Tibial artery (tissue), 4 donors: ENCODE data around the gene PLEKHA5.

Source experiments
- DNase-seq, 2 donors: peaks; one replicate each; pipeline ENCODE4 v3.0.0-alpha.2; 2019
- H3K27ac ChIP-seq, 2 donors: fragments of 200-600 bp; sonication (generic) in 1 of 2; 1 replicate in 1 of 2; 2 replicates in 1 of 2; pipeline ENCODE4 v1.5.1; 2018 to 2019; ENCODE audit warnings: mild to moderate bottlenecking in 1 of 2
- H3K27me3 ChIP-seq, 2 donors: fragments of 200-600 bp; sonication (generic) in 1 of 2; one replicate each; pipeline versions ENCODE4 v1.5.1 to v1.6.0; 2016 to 2019
- H3K36me3 ChIP-seq, 3 donors: fragments of 200-600 bp; sonication (generic) in 2 of 3; one replicate each; pipeline ENCODE4 v1.5.1; 2016 to 2019; ENCODE audit warnings: mild to moderate bottlenecking in 2 of 3
- H3K4me1 ChIP-seq, 4 donors: fragments of 200-600 bp; sonication (generic) in 2 of 4; 1 replicate in 3 of 4; 2 replicates in 1 of 4; pipeline ENCODE4 v1.5.1; 2016 to 2019
- H3K4me3 ChIP-seq, 2 donors: fragments of 200-600 bp; sonication (generic) in 1 of 2; 1 replicate in 1 of 2; 2 replicates in 1 of 2; pipeline ENCODE4 v1.5.1; 2018 to 2019; ENCODE audit warnings: mild to moderate bottlenecking in 2 of 2
- H3K9me3 ChIP-seq, 3 donors: fragments of 200-600 bp; sonication (generic) in 1 of 3; one replicate each; pipeline ENCODE4 v1.5.1; 2016 to 2019
- CTCF ChIP-seq, 2 experiments: fragments of 200-600 bp in 1 of 2; fragments of 450-650 bp in 1 of 2; IDR thresholded peaks; one replicate each; pipeline ENCODE4 v1.5.1; 2017 to 2019; ENCODE audit warnings: antibody characterized with exemption in 2 of 2, mild to moderate bottlenecking in 1 of 2, moderate library complexity in 1 of 2
- intact Hi-C: fragments of 100-400 bp; cut with DNase I; formaldehyde crosslinking; loops from one replicate; pipeline ENCODE4 v1.15.0; 2023; ENCODE audit warnings: low total_unique reads

Gene PLEKHA5

GRCh38 chr12:19242581-19242980 is 113.0 kb downstream of the PLEKHA5 start:
- no peaks in the 10 kb centered on the region for H3K9me3 ChIP-seq
- no peaks in the 10 kb centered on the region for H3K36me3 ChIP-seq
- no peaks in the 10 kb centered on the region for H3K27me3 ChIP-seq
- H3K4me1 ChIP-seq, result peaks cover 0 to 70% (median 15%) of the 10 kb centered on the region in 4 donors
- DNase-seq, result no peak
- H3K27ac ChIP-seq, result peak overlapping the region; percentile 53 to 56
- TF ChIP-seq CTCF (IDR thresholded peaks at IDR 0.05), result no peak
- intact Hi-C loops, result no loop called here
- H3K4me3 ChIP-seq, result no peak overlapping the region

- TF ChIP-seq CTCF (IDR thresholded peaks at IDR 0.05), result no peak
- H3K36me3 ChIP-seq, result no peaks in the 10 kb centered on the region
- no peaks in the 10 kb centered on the region for H3K9me3 ChIP-seq
- H3K27ac ChIP-seq, result peak overlapping the region; percentile 53 to 56
- no peaks in the 10 kb centered on the region for H3K27me3 ChIP-seq
- peaks cover 0 to 61% (median 15%) of the 10 kb centered on the region in 4 donors for H3K4me1 ChIP-seq
- DNase-seq, result no peak
- H3K4me3 ChIP-seq, result no peak overlapping the region
- intact Hi-C loops, result no loop called here
Measured at GRCh38 chr12:19243551-19243950, 114.0 kb downstream of the PLEKHA5 start.

GRCh38 chr12:19244312-19244711 is 114.8 kb downstream of the PLEKHA5 start:
- H3K4me3 ChIP-seq, result no peak overlapping the region
- H3K4me1 ChIP-seq, result peaks cover 0 to 53% (median 15%) of the 10 kb centered on the region in 4 donors
- TF ChIP-seq CTCF (IDR thresholded peaks at IDR 0.05), result no peak
- no peak for DNase-seq
- H3K9me3 ChIP-seq, result no peaks in the 10 kb centered on the region
- no peaks in the 10 kb centered on the region for H3K27me3 ChIP-seq
- no peaks in the 10 kb centered on the region for H3K36me3 ChIP-seq
- intact Hi-C loops, result no loop called here
- H3K27ac ChIP-seq, result peak overlapping the region; percentile 6 to 53

GRCh38 chr12:19245106-19245505 is 115.6 kb downstream of the PLEKHA5 start:
- no peaks in the 10 kb centered on the region for H3K9me3 ChIP-seq
- no peaks in the 10 kb centered on the region for H3K36me3 ChIP-seq
- H3K4me1 ChIP-seq, result peaks cover 0 to 45% (median 15%) of the 10 kb centered on the region in 4 donors
- no peak for TF ChIP-seq CTCF (IDR thresholded peaks at IDR 0.05)
- intact Hi-C loops, result no loop called here
- no peak overlapping the region for H3K4me3 ChIP-seq
- no peaks in the 10 kb centered on the region for H3K27me3 ChIP-seq
- DNase-seq, result no peak
- H3K27ac ChIP-seq, result peak overlapping the region; percentile 6 to 19

GRCh38 chr12:19245666-19246065 is 116.1 kb downstream of the PLEKHA5 start:
- intact Hi-C loops, result no loop called here
- Histone ChIP-seq H3K27ac (no peak overlapping the region), H3K36me3 (no peaks in the 10 kb centered on the region), H3K4me1 (peaks cover 0 to 39% (median 15%) of the 10 kb centered on the region in 4 donors), H3K27me3 (no peaks in the 10 kb centered on the region), H3K4me3 (no peak overlapping the region), H3K9me3 (no peaks in the 10 kb centered on the region)
- TF ChIP-seq CTCF (IDR thresholded peaks at IDR 0.05), result no peak
- no peak for DNase-seq

GRCh38 chr12:19246933-19247332 is 117.4 kb downstream of the PLEKHA5 start:
- no peak for DNase-seq
- Histone ChIP-seq H3K36me3 (no peaks in the 10 kb centered on the region), H3K4me1 (peaks cover 0 to 33% (median 14%) of the 10 kb centered on the region in 4 donors), H3K4me3 (no peak overlapping the region), H3K9me3 (no peaks in the 10 kb centered on the region), H3K27me3 (no peaks in the 10 kb centered on the region), H3K27ac (no peak overlapping the region)
- intact Hi-C loops, result no loop called here
- TF ChIP-seq CTCF (IDR thresholded peaks at IDR 0.05), result no peak
